ENCODE measurements around the gene UNK.

Gene UNK

DNA sequence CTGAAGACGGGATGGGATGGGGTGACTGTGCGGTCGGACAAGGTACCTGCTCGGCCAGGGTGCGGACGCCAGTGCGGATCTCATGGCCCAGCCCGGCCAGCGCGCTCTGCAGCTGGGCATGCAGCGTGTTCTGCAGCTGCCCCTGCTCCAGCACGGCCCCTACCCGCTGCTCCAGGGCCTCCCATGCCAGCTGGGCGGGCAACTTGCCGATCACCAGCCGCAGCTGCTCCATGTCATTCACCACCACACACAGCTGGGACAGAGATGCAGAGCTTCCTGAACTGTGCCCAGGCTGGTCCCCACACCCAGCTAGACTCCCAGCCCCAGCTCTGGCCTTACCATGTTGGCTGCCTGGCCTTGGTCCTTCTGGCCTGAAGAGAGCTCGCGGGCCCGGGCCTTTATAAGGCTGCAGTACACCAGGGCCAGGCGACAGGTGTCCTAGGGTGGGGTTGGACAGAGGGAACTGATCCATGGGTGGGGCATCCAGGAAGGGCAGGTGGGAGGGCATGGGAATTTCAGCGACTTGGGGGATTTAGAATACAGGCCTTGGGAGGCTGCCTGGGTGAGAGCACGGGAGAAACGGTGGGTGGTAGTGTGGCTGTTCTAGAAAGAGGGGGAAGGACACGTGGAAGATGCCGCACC is 49.8 kb downstream of the UNK start:
- no peak for DNase-seq (ENCODE audit: low read depth in 2 of 2)

DNA sequence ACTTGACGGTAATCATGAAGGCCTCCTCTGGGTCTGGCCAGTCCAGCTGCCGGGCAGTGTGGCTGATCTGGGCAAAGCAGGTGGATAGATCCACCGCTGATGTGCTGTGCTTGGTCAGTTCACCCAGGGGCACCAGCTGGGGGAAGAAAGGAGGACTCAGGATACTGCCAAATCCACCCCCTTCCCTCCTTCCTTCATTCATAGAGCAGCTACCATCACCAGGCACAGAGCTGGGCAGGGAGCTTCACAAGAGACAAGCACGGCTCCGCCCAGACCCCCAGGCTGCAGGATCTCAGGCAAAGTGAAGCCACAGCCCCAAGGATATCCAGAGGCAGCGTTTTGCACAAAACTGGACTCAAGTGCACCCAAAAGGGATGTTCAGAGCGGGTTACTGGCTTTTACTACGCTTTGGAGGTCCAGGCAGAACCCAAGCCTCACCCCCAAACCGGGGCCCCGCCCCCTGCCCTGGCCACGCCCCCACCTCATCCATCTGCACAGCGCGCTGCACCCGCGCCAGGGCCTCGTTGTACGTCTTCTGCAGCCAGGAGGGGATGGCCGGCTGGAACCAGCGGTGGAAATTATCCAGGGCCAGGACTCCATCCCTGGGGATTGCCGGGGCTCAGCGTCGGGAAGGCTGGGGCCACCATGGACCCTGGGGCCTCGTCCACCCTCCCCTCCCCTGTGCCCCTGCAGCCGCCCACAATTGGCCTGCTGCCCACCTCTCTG is 50.5 kb downstream of the UNK start:
- DNase-seq (ENCODE audit: low read depth in 2 of 2), result no peak

DNA sequence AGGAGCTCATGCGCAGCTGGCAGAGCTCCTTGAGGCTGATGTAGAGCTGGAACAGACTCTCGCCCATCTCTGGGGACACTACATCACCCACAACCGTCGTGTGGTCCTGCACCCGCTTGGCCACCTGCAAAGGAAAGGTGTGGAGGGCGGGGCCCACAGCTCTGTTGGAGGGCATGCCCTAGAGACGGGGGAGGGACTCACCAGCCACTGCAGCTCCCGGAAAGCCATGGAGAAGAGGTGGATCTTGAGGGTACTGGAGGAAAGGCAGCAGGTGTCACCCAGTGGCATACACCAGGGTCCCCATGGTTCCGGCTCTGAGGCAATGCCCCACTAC is 51.0 kb downstream of the UNK start:
- DNase-seq (ENCODE audit: low read depth in 2 of 2), result no peak

DNA sequence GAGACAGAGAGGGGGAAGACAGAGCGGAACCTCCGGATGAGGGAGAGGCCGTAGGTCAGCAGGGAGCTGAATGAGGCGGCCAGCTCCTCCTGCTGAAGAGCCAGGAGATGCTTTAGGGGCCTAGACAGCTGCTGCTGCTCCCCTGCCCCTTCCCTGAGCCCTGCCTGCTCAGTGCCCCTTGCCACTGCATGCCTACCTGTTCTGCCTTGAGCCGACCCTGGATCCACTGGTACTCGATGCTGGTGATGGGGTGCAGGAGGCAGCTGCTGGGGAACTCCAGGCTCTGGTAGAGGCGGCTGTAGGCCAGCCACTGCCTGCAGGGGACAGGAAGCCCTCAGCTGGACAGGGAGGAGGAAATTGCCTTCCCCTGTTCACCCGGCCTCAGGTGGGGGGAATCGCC is 52.0 kb downstream of the UNK start:
- DNase-seq (ENCODE audit: low read depth in 2 of 2), result no peak

DNA sequence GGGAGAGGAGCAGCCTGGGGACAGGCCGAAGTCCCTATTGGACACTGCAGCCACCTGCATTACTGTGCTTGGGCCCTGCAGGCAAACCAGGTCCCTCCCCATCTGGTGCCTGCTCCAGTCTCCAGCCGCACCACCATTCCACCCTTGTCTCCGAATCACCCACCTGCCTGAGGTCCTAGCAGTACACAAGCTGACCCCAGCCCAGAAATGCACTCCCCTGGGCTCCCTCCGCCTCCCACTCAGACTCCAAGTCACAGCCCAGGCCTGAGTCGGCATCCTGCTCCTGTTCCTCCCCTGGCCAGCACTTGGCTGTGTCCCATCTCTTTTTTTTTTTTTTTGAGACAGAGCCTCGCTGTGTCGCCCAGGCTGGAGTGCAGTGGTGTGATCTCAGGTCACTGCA is 53.3 kb downstream of the UNK start:
- no peak for DNase-seq (ENCODE audit: low read depth in 2 of 2)

DNA sequence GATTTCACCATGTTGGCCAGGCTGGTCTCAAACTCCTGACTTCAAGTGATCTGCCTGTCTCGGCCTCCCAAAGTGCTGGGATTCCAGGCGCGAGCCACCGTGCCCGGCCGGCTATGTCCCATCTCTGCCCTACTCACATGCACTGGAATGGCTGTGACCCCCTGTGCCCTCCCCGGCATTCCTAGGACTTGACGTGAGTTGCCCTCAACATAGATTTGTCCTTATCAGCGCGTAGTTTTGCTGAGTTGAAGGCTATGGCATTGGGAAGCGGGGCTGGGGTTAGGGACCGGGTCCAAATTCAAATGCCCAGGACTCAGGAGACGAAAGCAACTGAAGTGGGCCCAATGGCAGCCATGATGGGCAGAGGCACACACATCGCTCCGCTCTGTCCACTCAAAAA is 53.8 kb downstream of the UNK start:
- DNase-seq (ENCODE audit: low read depth in 2 of 2), result no peak

DNA sequence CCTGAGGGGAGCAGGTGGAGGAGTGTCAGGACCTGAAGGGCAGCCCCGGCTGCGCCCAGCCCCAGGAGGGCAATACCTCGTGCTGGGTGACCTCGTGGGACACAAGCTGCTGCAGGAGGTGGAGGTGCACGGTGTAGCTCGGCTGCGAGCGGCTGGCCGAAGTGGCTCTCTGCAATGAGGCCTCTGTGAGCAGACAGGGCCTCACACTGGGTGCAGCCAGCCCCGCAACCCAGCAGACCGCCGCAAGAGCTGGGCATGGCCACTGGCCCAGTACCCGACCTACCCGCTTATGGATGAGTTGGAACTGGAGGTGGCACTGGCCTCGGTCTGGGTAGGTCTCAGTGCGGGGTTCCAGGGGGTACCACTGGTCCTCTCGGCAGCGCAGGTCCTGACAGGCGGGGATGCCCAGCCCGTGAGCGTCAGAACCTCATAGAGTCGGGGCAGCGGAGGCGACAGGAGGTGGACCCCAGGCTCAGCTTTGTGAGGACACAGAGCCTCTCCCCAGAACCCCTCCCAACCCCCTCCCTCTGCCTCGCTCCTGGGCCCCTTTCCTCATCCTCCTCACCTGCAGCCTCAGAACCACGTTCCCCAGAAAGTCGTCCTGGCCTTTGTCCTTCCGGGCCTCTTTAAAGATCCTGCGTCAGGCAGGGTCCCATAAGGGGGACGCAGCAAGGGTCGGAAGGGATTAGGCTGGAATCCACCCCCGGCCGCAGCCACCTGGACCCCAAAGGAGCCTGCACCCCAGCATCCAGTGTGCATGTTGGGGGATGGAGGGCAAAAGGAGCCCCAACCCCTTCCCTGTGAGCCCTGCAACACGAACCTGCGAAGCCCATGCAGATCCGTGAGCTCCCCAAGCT is 55.6 kb downstream of the UNK start:
- no peak for DNase-seq (ENCODE audit: low read depth in 2 of 2)

DNA sequence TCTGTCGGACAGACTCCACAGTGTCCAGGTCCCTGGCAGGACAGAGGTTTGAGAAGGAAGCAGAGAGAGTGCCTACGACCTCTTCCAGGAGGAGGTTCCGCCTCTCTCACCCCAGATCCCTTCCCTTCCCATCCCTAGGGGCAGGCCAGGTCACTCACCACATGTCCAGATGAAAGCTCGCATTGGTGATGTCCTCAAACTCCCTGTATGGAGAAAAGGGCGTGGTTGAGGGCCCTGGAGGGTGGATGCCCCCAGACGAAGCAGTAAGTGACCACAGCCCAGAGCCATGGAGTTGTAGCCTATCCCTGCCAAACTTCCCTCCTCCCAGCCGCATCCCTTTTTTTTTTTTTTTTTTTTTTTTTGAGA is 56.2 kb downstream of the UNK start:
- DNase-seq (ENCODE audit: low read depth in 2 of 2), result no peak

DNA sequence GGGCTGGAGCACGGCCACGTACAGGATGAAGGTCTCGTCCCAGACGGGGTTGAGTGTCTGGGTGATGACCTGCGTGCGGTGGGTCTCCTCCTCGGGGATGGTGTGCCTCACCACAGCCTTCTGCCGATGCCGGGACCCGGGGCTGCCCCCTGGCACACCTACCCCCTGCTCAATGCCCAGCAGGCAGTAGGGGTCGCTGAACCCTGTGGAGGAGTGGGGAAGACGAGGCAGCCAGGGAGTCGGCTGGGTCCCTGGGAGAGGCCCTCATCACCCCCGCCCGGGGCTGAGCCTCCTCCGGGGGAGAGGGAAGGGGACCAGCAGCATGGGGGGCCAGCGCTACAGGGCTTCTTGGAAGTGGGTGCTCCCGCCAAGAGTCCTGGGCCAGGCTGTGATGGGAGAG is 57.8 kb downstream of the UNK start:
- DNase-seq (ENCODE audit: low read depth in 2 of 2), result no peak

DNA sequence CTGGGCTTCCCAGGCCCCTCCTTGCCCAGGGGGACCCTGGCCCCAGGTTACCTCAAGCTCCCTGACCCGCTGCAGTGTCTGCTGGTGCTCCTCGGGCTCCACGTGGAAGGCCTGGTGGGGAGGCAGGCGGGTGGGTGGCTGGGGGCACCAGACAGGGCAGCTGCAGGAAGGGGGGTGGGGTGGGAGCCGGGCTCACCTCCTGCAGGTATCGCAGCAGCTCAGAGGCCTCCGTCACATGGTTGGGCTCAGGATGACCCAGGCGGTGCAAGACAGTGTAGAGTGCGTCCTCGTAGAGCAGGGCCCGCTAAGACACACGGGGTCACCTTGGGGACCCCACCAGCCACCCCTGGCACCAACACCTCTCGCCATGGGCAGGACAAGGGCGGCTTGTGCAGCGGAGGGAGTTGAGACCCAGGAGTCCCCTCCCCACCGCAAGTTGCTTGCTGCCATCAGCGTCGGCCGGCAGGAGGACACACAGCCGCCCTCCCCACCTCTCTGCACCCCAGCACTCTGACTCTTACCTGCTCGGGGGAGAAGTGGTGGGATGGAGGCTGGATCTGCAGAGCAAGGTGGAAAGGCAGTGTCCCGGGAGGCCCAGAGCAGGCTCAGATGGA is 58.5 kb downstream of the UNK start:
- DNase-seq (ENCODE audit: low read depth in 2 of 2), result no peak

DNA sequence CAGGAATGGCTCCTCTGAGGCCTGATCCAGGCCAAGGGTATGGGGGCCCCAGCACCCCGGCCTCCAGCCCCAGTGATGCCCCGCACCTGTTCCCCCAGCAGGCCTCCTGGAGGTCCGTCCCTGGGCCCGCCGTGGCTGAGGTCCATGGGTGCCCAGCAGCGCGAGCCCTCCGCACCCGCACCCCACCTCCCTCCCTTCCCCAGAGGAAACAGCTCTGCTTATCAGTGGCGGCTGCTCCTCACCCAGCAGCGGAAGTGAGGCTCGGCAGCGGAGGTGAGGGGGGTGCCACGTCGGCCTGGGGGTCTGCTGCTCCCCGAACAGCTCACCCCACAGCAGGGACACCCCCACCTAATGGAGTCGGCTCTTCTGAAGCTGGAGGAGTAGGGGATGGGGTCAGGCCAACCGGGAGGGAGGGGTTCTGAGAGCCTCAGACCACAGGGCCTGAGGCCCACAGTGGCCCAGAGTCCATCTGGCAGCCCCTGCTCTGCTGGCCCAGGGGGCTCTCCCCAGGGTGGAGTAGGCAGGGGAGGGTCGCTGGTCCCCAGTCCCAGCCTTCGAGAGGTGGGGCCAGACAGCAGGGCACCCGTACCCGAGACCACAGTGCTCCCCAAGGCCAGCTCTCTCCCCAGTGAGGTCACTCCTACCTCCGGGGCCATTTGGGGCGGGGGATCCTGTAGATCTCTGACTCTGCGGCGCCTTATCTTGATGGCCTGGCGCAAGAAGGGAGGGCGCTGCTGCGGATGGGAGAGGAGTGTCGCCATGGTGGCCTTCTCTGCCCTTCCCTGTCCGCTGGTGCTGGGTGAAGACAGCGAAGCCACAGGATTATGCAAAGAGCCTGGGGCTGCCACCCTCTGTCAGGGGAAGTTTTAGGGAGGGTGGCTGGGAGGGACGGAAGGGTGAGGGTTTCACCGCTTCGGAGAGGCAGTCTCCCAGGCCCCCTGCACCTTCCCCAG is 59.2 kb downstream of the UNK start, which contains the start of gene UNC13D:
Gene UNC13D, minus strand, starts transcription at position 828 of the 953 bp plus-strand sequence. Its CDS starts 67 bp downstream, at position 761.
- peak in 1 of 2 donors; percentile 39 for DNase-seq (ENCODE audit: low read depth in 2 of 2)

DNA sequence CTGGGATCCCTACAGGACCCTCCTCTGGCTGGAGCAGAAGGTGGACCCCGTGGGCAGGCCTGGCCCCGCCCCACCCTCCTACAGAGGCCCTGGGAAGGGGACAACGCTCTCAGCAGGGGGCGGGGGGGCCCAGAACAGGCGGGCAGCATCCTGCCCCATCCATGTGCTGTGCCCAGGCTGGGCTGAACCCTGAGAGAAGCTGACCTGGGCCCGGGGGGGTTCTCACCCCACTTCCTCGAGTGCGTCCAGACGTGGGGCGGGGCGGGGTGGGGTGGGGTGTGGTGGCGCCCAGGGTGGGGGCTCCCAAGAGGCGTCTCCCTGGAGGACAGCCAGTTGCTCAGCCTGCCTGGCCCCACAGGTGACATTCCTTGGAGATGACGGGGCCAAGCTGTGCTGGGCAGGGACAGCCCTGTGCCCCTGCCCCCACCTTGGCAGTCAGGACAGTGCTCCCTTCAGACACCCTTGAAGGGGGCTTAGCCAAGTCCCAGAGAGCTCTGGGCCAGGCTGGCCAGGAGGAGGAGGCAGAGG is 60.0 kb downstream of the UNK start:
- no peak for DNase-seq (ENCODE audit: low read depth in 2 of 2)

DNA sequence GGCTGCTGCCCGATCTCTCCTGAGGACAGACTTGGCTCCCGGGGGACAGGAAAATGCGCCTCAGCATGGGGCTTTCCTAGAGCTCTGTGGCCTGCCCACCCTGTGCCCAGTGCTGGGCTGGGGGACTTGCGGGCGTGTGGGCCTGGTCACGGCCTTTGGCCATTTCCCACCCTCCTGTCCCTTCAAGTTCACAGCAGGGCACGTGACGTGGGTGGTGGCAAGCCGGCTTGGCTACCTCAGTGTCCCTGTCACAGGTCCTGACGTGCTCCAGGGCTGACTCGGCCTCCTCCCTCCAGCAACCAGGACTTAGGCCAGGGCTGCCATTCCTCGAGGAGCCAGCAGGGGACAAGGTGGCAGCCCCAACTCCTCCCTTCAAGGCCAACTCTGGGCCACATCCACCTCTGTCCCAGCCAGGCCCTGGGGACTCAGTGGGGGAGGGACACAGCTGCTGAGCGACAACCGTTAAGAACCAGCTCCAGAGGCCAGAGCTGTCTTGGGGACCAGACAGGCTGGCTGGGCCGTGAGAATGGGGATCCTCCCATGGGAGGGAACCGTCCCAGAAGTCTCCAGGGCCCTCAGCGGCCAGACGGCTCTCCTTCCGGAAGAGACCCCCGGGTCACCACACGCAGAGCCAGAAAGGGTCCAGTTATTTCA is 60.6 kb downstream of the UNK start:
- DNase-seq (ENCODE audit: low read depth in 2 of 2), result peak; percentile 52 to 57

DNA sequence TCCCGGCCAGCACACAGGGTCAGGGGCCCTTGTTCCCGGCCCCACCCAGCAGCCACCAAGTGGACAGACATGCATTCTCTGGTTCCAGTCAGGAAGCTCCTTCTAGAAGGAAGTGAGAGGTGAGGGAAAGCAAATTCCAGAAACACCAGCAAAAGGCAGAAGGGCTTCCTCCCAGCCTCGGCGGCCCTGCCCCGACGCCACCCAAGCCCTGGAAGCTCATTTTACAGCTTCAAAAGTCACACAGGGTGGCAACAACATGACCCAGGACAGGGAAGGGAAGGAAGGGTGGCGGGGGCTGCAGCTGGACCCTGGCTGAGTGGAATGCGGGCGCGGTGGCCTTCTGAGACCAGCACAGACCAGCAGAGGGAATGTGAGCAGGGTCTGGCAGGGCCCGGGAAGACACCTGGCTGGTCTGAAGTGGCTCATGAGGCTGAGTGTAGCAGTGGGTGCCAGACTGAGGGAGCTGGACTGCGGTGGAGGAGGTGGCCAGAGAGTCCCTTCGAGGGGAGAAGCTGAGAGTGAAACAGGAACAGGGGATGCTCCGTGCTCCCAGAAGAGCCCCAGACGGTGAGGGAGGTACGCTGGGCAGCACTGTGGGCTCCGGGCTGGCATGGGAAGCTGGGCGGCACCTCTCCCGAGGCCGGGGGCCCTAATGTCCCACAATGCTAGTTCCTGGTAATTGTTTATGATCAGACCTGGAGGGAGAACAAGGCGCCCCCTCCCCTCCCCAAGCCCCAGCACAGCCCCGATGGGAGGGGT is 61.5 kb downstream of the UNK start:
- no peak for DNase-seq (ENCODE audit: low read depth in 2 of 2)

DNA sequence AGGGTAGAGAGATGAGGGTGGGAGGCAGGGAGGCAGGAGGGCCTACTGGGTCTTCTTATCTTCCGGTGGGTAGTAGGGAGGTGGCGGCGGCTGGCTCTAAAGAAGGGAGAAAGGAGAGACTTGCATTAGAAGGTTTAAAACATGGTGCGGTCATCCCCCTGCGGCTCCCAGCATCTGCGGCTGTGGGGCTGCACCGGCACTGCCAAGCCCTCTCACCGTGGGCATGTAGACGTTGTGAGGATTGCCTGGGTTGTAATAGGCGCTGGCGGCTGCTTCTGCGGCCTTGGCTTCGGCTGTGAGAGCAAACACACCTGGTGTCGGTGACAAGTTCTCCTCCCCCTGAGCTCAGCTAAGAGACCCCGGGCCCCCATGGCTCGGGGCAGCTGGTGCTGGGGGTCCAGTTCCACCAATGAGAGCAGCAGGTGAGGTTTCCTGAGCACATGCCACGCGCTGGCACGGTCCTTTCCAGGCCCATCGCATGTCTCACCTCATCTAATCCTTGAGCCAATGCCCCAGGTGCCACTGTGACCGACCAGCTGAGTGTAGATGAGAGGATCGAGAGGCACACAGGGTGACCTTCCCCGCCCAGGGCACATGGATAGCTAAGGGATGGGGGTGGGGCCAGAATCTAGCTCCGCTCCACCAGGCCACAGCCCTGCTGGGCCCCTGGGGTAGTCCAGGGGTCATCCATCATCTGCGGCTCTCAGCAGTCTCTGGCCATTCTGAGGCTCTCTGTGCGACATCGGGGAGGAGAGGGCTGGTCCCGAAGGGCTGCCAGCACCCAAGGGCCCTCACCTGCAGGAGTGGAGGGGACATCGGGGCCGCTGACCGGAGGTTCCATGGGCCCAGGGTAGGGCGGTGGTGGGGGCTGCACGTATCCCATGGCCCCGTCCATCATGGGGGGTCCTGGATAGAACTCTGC is 62.3 kb downstream of the UNK start:
- DNase-seq (ENCODE audit: low read depth in 2 of 2), result no peak

DNA sequence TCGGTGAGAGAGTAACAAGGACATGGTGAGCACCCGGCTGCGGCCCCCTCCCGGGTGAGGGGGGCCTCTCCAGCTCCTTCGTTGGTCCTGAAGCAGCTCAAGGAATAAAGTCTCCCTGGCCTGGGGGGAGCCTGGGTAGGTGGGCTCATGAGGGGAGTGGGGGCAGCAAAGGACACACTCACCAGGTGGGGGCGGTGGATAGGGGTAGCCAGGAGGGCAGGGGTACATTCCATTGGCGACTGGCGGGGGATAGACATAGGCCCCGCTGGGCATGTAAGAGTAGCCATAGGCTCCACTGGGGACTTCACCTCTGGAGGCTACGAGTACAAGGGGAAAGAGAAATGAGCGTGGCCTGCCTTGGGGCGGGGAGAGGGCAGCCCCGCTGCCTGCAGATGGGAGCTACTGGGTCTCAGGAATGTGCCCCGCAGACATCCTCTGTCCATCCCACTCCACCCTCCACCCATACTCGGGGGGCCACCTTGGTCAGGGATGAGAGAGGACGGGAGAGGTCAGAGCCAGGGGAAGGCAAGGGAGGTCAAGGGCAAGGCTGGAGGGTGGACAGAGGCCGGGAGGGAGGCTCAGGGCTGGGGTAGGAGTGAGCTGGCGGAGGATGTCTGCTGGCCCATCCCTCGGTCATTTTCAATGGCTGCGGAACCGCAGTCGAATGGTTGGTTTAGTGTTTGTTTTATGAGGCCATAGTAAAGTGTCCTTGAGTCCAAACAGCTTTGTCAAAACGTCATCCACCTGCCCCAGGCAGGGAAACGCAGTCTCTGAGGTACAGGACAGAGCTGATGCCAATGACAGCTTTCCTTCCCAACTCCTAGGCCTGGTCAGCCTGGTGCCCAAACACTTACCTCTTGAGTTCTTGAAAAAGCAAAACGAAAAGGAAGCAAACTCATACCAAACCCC is 63.3 kb downstream of the UNK start:
- no peak for DNase-seq (ENCODE audit: low read depth in 2 of 2)

DNA sequence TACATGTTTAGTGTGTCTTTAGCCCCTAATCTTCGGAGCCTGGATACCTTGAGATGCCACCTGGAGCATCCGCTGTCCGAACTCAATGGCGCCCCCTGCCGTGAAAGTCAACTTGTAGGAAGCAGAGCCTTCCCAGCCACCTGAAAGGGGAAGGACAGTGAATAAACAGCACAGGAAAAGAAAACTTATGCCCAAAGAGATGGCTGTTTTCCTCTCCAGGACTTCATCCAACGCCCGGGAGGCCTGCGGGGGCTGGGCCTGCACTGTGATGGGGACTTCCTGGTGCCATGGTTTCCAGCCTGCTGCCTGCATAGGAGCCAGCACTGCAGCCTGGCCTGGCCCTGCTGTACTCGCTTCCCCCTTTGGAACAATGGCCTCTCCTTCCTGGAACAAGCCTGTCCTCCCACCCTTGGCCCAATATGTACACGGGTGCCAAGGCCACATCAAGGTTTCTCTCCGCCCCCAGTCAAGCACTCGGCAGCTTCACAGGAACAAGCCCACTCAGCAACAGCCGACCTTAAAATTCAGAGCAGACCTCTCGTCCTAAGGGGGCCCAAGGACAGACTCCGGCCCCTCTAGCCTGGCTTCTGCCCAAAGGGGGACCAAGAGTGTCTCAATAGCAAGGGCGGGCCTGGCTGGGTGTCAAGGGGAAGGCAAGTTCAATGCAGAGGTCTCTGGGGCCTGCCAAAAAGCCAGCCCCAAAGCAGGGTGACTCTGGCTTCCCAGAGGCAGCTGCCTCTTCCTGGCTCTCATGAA is 64.1 kb downstream of the UNK start:
- DNase-seq (ENCODE audit: low read depth in 2 of 2), result peak; percentile 51 to 53

Data from stimulated activated CD8-positive, alpha-beta memory T cell treated with anti-CD3 and anti-CD28 coated beads, Interleukin-15, amount 100 ng/mL, for 48 hours (primary cell).